ENCODE measurements around the gene SLC6A6.
A peak's percentile ranks its signal among the peaks of the same experiment; 100 is the strongest.

- TF ChIP-seq CTCF (IDR thresholded peaks at IDR 0.05) (peak in 6 of 7 experiments; percentile 18 to 65 (median 42)), POLR2A (IDR thresholded peaks at IDR 0.05) (no peak)
Measured at GRCh38 chr3:14461748-14462324, 59.4 kb downstream of the SLC6A6 start.

All from body of pancreas (tissue), 4 donors.